22Rv1 (cell line): ENCODE results near the gene RAP1GAP2.

Source experiments
- H3K27ac ChIP-seq: fragments of 450-650 bp; 2 replicates; pipeline ENCODE4 v1.5.1; 2017
- CTCF ChIP-seq: fragments of 450-650 bp; IDR thresholded peaks from 2 replicates; pipeline ENCODE4 v1.5.1; 2017; ENCODE audit warnings: mild to moderate bottlenecking
- ZFX ChIP-seq: fragments of 450-650 bp; IDR thresholded peaks from 2 replicates; pipeline ENCODE4 v1.6.1; 2017; ENCODE audit warnings: antibody characterized with exemption, borderline replicate concordance

Gene RAP1GAP2

DNA sequence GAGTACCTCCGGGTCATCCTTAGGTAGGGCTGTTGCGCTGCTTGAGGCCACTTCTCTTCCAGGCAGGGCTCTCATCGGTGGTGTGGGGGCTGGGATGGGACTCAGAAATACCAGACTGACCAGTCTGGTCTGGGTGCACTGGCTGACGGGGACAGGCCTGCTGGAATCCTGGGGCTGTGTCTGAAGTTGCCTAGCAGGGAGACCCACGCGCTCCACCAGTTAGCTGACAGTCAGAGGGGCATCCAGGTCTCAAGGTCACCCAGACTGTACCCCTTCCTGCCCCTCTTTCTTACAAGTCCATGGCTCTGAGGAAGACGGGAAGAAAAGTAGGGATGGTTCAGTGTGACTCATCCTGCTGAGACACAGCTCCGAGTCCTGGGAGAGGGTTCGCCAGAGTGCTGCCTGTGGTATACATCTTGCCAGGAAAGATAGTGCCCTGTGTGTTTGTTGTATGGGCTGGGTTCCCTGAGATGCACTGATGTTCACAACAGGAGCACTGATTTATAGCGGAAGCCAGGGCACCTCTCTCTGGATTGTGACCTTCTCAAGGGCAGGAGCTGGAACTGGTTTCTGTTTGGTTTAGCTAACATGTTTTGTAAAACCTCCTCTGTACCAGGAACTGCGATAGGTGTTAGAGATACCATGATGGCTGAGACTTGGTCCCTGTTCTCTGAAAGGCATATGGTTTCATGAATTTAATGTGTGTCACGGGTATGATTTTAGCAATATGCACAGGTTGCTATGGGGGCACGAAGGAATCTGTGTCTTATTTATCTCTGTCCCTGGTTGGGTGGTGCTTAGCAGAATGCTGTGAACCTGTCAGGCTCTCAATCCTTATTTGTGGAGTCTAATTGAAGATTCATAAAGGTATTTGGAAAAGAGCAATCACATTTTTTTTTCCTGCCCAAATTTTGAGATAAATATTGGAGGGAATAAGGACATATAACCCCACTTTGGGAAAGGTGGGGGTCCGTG, 169.7 kb downstream of the RAP1GAP2 start:
- TF ChIP-seq ZFX (no peak), CTCF (no peak)
- peak overlapping the region; percentile 25; the same call in 1 of the 2 replicates for H3K27ac ChIP-seq

GRCh38 chr17:2967515-2967914, 171.3 kb downstream of the RAP1GAP2 start:
- H3K27ac ChIP-seq, result no peak overlapping the region
- no peak for TF ChIP-seq CTCF
- no peak for TF ChIP-seq ZFX

DNA sequence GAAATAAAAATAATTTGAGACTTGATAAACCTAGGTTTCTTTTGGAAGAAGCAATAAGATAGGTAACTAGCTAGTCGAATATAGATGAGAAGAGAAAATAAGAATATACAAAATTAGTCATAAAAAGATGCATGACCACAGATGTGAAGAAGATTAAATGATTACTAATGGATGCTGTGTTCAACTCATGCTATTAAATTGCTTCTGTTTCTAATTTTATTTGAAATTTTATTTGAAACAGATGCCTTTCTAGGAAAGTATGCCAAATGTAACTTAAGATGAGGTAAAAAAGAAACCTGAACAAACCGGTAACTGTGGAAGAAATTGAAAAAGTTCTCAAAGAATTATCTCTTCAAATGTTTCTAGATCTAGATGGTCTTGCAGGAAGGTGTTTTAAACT, 175.6 kb downstream of the RAP1GAP2 start:
- H3K27ac ChIP-seq, result no peak overlapping the region
- TF ChIP-seq ZFX (no peak), CTCF (no peak)

GRCh38 chr17:2972749-2973148, 176.5 kb downstream of the RAP1GAP2 start:
- TF ChIP-seq CTCF (no peak), ZFX (no peak)
- no peak overlapping the region for H3K27ac ChIP-seq

- no peak for TF ChIP-seq ZFX
- no peak for TF ChIP-seq CTCF
- H3K27ac ChIP-seq, result no peak overlapping the region
Measured at GRCh38 chr17:2974347-2974746, 178.1 kb downstream of the RAP1GAP2 start.

DNA sequence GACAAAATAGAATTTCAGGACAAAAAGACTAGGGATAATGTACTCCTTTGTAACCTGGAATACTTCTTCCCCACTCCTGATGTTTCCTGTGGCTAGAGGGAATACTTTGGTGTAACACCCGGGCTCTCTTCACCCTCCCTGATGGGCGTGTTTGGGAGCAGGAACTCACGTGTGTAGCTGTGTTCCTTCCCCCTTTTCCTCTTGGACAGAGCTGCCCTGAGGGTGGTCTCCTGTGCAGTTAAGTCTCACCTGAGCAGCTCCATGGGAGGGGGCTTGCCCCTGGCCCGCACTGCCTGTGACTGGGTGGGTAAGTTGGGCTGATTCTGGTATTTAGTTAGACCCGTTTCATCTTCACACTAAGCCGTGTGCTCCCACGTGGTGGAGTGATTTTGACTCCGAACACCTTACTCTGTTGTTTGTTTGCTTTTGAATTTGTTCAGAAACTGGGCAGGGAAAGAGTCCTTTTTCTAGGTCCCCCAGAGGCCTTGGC, 179.3 kb downstream of the RAP1GAP2 start:
- H3K27ac ChIP-seq, result peak overlapping the region; percentile 55
- TF ChIP-seq CTCF, result no peak
- no peak for TF ChIP-seq ZFX

DNA sequence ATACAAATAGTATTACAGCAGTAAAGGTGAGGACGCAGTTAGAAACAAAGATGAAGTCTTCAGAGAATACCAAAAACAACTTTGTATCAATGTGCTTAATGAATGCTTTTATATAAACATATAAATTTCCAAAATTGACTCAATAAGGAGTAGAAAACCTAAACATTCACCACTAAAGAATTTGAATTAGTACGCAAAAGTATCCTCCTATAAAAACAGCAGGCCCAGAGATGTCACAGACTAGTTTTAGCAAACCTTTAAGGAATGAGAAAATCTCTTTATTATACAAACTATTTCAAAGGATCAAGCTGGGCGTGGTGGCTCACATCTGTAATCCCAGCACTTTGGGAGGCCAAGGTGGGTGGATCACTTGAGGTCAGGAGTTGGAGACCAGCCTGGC, 180.9 kb downstream of the RAP1GAP2 start:
- TF ChIP-seq ZFX, result no peak
- no peak overlapping the region for H3K27ac ChIP-seq

DNA sequence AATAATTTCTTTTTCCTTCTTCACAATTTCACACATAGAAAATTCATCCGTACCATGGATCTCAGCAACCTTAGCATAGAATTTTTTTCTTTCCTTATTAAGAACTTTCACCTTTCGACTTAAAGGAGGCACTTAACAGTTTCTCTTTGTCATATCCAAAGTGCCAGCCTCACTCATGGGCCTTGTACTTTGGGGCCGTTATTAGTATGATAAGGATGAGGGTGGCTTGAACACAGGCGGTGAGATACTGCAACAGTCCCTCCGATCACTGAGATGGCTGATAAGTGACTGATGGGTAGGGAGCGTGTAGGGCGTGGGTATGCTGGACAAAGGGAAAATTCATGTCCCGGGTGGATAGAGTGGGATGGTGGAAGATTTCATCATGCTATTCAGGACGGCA, 181.9 kb downstream of the RAP1GAP2 start:
- TF ChIP-seq CTCF, result no peak
- TF ChIP-seq ZFX, result no peak
- H3K27ac ChIP-seq, result no peak overlapping the region
